HL-60 (cell line): ENCODE measurements around the gene ANXA1.

Experiments
- DNase-seq, 2 experiments: peaks; one replicate each; pipeline ENCODE4 v3.0.0-alpha.2; 2010 to 2020; ENCODE audit warnings: low read depth in 1 of 2, low spot score in 1 of 2
- H3K27ac ChIP-seq: fragments of 250-450 bp; sonication (Bioruptor Pico); replicated peaks from 2 replicates; pipeline ENCODE4 v1.5.1; 2020; ENCODE audit warnings: mild to moderate bottlenecking, moderate library complexity
- H3K27me3 ChIP-seq: fragments of 250-450 bp; sonication (Bioruptor Pico); 2 replicates; pipeline ENCODE4 v1.5.1; 2021; ENCODE audit warnings: mild to moderate bottlenecking, moderate library complexity; ENCODE audit not compliant: insufficient read depth, poor library complexity, severe bottlenecking
- H3K4me3 ChIP-seq: replicated peaks from 2 replicates; pipeline ENCODE4 v1.5.1; 2011; ENCODE audit warnings: mild to moderate bottlenecking, control low read depth, low read length; ENCODE audit not compliant: insufficient read depth
- CTCF ChIP-seq: IDR thresholded peaks from one replicate; pipeline ENCODE4 v1.5.1; 2011; ENCODE audit warnings: low read length, control low read depth, inconsistent platforms; ENCODE audit not compliant: insufficient read depth
- GABPA ChIP-seq: IDR thresholded peaks from 2 replicates; pipeline ENCODE4 v1.6.1; 2012; ENCODE audit warnings: low read depth
- POLR2AphosphoS5 ChIP-seq: IDR thresholded peaks from 2 replicates; pipeline ENCODE4 v1.6.1; 2012; ENCODE audit warnings: low read depth
- REST ChIP-seq: IDR thresholded peaks from 2 replicates; pipeline ENCODE4 v1.6.1; 2012; ENCODE audit warnings: low read depth; ENCODE audit not compliant: insufficient replicate concordance
- SPI1 ChIP-seq: IDR thresholded peaks from 2 replicates; pipeline ENCODE4 v1.6.1; 2012; ENCODE audit warnings: low read depth, mild to moderate bottlenecking, borderline replicate concordance

The ANXA1 gene

GRCh38 chr9:73132034-73132776, 19.5 kb upstream of the ANXA1 start:
- no peaks in the 10 kb centered on the region for H3K27me3 ChIP-seq
- TF ChIP-seq GABPA (peak; percentile 8; the same call in 1 of the 2 replicates), CTCF (no peak), POLR2AphosphoS5 (peak; percentile 74)
- H3K27ac ChIP-seq = peak overlapping the region; percentile 89
- H3K4me3 ChIP-seq = peak overlapping the region; percentile 45
- peak; percentile 58 to 87 for DNase-seq

- H3K27me3 ChIP-seq = no peaks in the 10 kb centered on the region
- no peak for DNase-seq
- TF ChIP-seq REST = no peak
- TF ChIP-seq POLR2AphosphoS5 = no peak
- no peak for TF ChIP-seq GABPA
- TF ChIP-seq CTCF = no peak
- TF ChIP-seq SPI1 = no peak
- peak overlapping the region; percentile 45 for H3K4me3 ChIP-seq
- H3K27ac ChIP-seq = peak overlapping the region; percentile 89
Observed at GRCh38 chr9:73133022-73133651, 18.5 kb upstream of the ANXA1 start.

- H3K27ac ChIP-seq = peak overlapping the region; percentile 33
Observed at GRCh38 chr9:73133921-73134407, 17.7 kb upstream of the ANXA1 start.

GRCh38 chr9:73135394-73135793, 16.3 kb upstream of the ANXA1 start:
- Histone ChIP-seq H3K27me3 (no peaks in the 10 kb centered on the region), H3K27ac (no peak overlapping the region), H3K4me3 (no peak overlapping the region)
- TF ChIP-seq REST (no peak), CTCF (no peak), GABPA (no peak), SPI1 (no peak), POLR2AphosphoS5 (no peak)
- no peak for DNase-seq

More at GRCh38 chr9:73133921-73134407, 17.7 kb upstream of the ANXA1 start:
- H3K4me3 ChIP-seq = no peak overlapping the region
- DNase-seq = no peak
- no peak for TF ChIP-seq CTCF
- no peaks in the 10 kb centered on the region for H3K27me3 ChIP-seq
